PC-3 (cell line): ENCODE measurements around the gene APOBR.

Experiments
- CTCF ChIP-seq: fragments of 300-600 bp; sonication (generic); conservative IDR thresholded peaks from 2 replicates; pipeline ENCODE4 v1.5.1; 2017; ENCODE audit warnings: antibody characterized with exemption, low read depth, mild to moderate bottlenecking, low read length
- EZH2 ChIP-seq: fragments of 300-600 bp; sonication (generic); IDR thresholded peaks from one replicate; pipeline ENCODE4 v1.6.1; 2017; ENCODE audit warnings: antibody characterized with exemption, mild to moderate bottlenecking, low read length; ENCODE audit not compliant: unreplicated experiment

- TF ChIP-seq CTCF (no peak), EZH2 (no peak)
These were observed 30.3 kb downstream of the APOBR start for GRCh38 chr16:28524681-28525171.
